Stimulated activated CD4-positive, alpha-beta T cell treated with anti-CD3 and anti-CD28 coated beads, Interleukin-1b, Interleukin-23, amount 100 ng/mL, for 48 hours (primary cell): ENCODE data around the gene TANGO6.

Experiments
- DNase-seq: peaks from one replicate; pipeline ENCODE4 v3.0.0-alpha.2; 2020

The TANGO6 gene

GRCh38 chr16:69064124-69064763 is 220.9 kb downstream of the TANGO6 start:
- DNase-seq: no peak

GRCh38 chr16:69064764-69065313 is 221.5 kb downstream of the TANGO6 start:
- DNase-seq: no peak

- no peak for DNase-seq
These were observed 226.2 kb downstream of the TANGO6 start for GRCh38 chr16:69069504-69069903.

DNA sequence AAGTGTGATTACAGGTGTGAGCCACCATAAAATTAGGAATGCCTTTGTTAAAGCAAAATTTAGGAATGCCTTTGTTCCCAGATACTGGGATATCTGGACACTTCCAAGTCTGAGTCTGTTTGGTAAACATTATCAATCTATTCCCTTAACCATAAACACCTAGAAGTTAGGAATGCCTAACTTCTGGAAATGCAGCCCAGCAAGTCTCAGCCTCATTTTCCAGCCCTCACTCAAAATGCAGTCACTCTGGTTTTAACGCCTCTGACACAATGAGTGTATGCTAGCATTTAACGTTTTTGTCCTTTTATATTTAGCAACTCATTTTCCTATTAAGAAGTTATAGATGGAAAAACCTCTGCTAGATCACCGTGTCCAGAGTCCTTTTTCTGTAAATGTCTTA is 227.7 kb downstream of the TANGO6 start:
- DNase-seq: no peak

DNA sequence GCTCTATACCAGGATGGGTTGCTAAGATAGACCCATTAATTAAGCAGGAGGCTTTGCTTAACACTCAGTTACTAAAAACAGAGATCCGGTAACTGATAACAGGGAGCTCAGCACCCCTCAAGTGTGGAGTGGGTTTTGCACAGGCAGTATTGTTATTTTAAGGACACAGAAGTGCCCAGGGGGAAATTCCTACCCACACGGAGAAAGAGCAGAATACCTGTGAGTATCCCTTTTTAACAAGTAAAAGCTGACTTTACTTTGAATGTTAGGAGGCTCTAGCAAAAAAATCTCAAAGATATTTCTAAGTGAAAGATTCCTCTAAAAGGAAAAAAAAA is 229.3 kb downstream of the TANGO6 start:
- no peak for DNase-seq

GRCh38 chr16:69073181-69073702 is 229.9 kb downstream of the TANGO6 start:
- no peak for DNase-seq

DNA sequence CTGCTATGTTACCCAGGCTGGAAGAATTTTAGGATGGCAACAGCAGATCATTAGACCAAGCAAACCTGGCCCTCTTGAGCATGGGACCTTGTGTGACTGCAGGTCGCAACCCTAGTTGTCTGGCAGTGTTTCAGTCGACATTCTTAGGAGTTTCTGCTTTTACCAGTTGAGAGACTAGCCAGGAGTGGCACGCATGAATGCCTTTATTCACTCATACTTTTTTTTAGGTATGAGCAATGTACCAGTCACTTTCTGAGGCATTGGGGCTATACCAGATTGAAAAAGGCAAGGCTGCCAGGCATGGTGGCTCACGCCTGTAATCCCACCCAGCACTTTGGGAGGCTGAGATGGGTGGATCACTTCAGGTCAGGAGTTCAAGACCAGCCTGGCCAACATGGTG is 233.9 kb downstream of the TANGO6 start:
- DNase-seq: no peak

DNA sequence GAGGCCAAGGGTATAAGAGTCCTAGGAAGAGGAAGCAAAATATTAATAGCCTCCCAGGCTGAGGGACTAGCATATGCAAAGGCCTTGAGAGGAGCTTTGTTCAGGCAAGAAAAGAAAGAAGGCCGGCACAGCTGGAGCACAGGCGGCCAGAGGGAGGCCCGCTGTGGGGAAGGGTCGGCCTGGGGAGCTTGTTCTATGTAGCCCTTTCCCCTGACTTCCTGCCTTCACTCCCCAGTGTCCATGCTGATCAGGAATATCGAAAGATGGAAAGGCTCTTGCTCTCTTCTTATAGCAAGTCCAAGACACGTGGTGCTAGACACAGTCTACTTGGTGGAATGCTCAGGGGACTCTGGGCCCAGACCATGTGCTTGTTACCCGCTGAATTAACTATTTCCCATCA is 234.7 kb downstream of the TANGO6 start:
- DNase-seq: no peak

DNA sequence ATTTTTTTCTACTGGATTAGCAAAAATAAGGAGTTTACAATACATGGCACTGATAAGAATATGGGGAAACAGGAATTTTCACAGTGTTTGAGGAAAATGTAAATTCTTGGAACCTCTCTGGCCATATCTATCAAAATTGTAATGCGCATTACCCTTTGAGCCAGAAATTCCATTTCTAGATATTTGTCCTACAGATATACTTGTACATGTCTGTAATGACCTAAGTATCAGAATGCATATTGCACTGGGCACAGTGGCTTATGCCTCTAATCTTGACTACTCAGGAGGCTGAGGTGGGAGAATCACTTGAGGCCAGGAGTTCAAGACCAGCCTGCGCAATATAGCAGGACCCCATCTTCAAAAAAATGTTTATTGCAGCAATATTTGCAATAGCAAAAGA is 236.4 kb downstream of the TANGO6 start:
- DNase-seq: no peak

DNA sequence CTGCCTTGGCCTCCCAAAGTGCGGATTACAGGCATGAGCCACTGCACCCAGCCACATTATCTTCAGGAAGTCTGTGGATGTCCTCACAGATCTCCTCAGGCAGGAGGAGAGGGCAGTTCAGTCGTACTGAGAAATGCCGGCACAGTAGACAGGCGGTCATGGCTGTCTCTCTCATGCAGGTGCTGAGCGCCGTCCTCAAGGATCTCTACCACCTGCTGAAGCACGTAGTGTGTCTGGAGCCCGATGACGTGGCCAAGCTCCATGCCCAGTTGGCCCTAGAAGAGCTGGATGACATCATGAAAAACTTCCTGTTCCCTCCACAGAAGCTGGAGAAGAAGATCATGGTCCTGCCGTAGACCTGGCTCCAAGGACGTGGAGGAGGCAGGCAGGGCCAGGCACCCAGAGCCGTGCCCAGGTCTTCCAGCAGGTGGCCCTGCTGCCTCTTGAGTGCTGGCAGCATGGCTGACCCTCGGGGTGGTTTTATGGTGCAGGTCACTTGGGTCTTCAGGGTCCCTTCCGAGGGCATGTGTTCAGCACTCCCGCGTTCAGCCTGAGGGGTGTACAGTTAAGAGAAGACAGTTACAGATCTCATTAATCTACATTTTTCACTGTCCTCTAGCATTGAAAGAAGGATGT is 240.1 kb downstream of the TANGO6 start:
- DNase-seq: no peak

DNA sequence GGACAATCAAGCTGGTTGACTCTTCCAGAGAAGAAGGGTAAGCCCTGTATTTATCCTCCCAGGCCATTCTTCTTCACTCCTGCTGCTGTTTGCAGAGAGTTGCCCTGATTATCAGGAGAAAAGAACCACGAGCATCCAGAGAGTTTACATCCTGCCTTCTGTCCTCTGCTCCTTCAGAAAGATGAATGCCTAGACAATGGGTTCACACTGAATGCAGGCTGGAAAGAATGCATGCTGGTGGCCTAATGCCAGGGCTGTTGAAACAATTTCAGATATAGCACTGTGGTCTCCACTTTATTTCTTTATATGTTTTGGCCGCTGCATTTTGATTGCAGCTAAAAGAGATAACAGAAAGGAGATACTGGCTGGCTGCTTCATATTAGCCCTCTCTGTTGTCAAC is 241.0 kb downstream of the TANGO6 start:
- no peak for DNase-seq

GRCh38 chr16:69085032-69085695 is 241.8 kb downstream of the TANGO6 start:
- DNase-seq: no peak

- no peak for DNase-seq
These were observed 243.8 kb downstream of the TANGO6 start for GRCh38 chr16:69087161-69087581.

- DNase-seq: no peak
These were observed 245.4 kb downstream of the TANGO6 start for GRCh38 chr16:69088684-69089083.

DNA sequence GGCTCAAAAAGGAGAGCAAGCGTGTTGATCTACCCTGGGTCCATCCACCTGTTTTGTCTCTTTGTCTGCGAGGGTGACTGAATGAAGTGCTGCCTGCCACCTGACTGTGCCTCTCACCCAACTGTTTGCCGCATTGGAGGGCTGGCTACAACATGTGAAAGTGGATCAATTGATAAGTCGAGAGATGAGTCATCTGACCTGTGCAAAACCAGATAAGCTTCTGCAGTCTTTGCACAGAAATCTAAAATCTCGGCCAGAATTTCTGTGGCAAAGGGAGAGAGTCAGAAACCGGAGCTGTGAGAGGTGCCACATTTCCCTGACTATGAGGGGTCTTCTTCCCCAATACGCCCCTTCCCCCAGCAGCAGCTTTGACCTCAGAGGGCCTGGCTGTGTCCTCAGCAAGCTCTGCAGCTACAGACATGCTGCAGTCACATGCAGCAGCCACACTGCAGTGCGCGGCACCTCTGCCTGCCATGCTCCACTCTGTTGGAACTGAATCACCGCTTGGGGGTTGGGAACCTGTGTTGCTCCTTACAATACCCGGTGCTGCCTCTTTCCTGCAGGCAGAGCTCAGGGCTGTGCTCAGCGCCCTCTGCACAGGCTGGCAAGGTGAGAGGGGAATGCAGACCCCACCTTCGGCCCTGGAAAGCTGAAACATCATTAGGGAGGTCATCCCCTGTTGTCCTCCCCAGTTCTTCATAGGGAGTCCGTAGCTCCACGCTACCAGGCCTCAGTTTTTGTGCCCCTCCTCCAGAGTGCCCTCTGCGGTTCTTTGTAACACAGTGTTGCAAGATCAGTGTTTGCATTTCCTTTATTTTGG is 246.0 kb downstream of the TANGO6 start:
- DNase-seq: peak; percentile 36

DNA sequence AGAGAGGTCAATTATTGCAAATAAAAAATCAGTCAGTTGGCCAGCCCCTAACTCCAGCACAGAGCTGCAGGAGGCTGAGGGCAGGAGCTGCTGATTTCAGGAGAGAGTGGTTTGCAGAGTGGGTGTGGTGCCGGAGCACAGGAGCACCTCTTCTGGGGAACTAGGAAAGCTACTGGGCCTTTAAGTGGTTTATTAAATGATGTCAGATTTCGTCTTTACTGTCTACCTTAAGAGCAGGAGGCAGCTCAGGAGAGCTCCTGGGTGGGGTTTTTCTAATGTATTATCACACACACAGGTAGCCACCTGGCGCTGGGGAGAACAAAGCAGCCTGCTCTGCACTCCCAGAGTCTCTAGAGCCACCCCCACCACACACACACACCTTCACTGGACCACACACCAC is 250.6 kb downstream of the TANGO6 start:
- no peak for DNase-seq

- DNase-seq: no peak
These were observed 251.2 kb downstream of the TANGO6 start for GRCh38 chr16:69094501-69094900.

DNA sequence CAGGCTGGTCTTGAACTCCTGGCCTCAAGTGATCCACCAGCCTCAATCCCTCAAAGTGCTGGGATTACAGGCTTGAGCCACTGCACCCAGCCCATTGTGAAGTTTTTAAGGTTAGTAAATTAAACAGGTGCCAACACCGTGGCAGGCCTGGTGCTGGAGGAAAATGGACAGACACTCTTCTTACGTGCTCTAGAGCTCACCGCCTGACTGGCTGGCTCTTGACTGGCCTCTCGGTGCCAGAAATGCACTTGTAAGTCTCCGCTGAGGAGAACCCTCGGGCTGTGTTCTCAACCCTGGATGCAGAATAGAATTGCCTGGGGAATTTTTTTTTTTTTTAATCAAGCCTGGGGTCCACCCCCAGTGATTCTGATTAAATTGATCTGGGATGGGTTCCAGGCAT is 251.9 kb downstream of the TANGO6 start:
- no peak for DNase-seq

DNA sequence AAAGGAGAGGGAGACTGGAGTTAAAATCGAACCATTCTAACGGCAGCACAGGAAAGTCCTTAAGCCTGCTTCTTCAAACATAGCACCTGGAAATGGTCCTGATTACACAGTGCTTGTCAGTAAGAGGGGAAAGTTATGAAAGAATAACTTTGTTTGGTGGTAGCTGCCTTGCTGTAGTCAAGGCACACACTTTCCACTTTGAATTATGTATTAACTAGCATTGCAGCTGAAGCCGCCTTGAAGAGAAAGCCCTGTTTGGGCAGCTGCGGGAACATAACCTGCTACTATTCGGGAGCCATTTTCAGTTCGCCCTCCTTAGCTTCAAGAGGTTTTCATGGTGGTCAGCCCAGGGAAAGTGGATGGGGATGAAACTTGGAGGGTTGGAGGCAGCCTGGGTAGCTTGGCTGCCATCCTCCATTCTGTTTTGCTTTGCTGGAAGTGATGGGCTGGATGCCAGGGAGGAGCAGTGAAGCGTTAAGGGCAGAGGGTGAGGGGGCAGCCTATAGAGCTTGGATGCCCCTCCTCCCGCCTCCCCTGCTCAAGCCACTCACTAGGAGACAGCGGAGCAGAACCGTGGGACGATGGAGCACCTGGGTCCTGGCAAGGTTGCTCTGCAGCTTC is 256.9 kb downstream of the TANGO6 start:
- no peak for DNase-seq

- peak; percentile 22 for DNase-seq
These were observed 262.4 kb downstream of the TANGO6 start, which contains the start of gene HAS3 for GRCh38 chr16:69105501-69106361. HAS3 (plus strand) TSS chr16:69105653; CDS start chr16:69109396, 3,743 bp downstream.
